HepG2 (cell line): ENCODE data around the gene GDF15. TPM values are rescaled to one million over a fixed set of nuclear protein-coding genes. Genes with fewer than 3 reads are reported as not detected.

Source experiments
- AGO2 ChIP-seq: fragments of 200-400 bp; formaldehyde crosslinking; optimal IDR thresholded peaks from 2 replicates; pipeline ENCODE3; 2017; ENCODE audit warnings: mild to moderate bottlenecking, low read depth, low read length, moderate library complexity
- CENPT ChIP-seq: sonication (generic); formaldehyde crosslinking; IDR thresholded peaks from 2 replicates; pipeline ENCODE4 v1.8.0; 2022; ENCODE audit warnings: low read depth, mild to moderate bottlenecking, moderate library complexity, missing genetic modification reagents
- DNMT3B ChIP-seq: conservative IDR thresholded peaks from 2 replicates; pipeline ENCODE4 v1.6.1; 2016; ENCODE audit warnings: missing biosample characterization, control low read depth
- HNF1B ChIP-seq: sonication (generic); formaldehyde crosslinking; IDR thresholded peaks from 2 replicates; pipeline ENCODE4 v1.5.1; 2020; ENCODE audit warnings: mild to moderate bottlenecking, moderate library complexity, missing genetic modification reagents
- JARID2 ChIP-seq: sonication (generic); formaldehyde crosslinking; IDR thresholded peaks from 2 replicates; pipeline ENCODE4 v1.8.1; 2023; ENCODE audit warnings: missing genetic modification reagents, inconsistent platforms; ENCODE audit not compliant: insufficient replicate concordance
- MIER3 ChIP-seq: IDR thresholded peaks from 2 replicates; pipeline ENCODE4 v1.6.1; 2016; ENCODE audit warnings: missing compliant biosample characterization, borderline replicate concordance
- MXD4 ChIP-seq: IDR thresholded peaks from 2 replicates; pipeline ENCODE4 v1.6.1; 2016; ENCODE audit warnings: mild to moderate bottlenecking, missing biosample characterization, missing genetic modification reagents
- NBN ChIP-seq: fragments of 450-650 bp; conservative IDR thresholded peaks from 2 replicates; pipeline ENCODE4 v1.6.1; 2017
- NR0B2 ChIP-seq: sonication (generic); formaldehyde crosslinking; IDR thresholded peaks from 2 replicates; pipeline ENCODE4 v1.4.0; 2020; ENCODE audit warnings: mild to moderate bottlenecking, missing genetic modification reagents
- RARA ChIP-seq: IDR thresholded peaks from 2 replicates; pipeline ENCODE4 v1.6.1; 2016; ENCODE audit warnings: missing genetic modification reagents, missing compliant biosample characterization
- RXRB ChIP-seq: IDR thresholded peaks from 2 replicates; pipeline ENCODE4 v1.6.1; 2016; ENCODE audit warnings: borderline replicate concordance, missing genetic modification reagents, missing compliant biosample characterization
- SRF ChIP-seq: IDR thresholded peaks from 2 replicates; pipeline ENCODE4 v1.6.1; 2011; ENCODE audit warnings: mild to moderate bottlenecking, low read depth, low read length, moderate library complexity
- TCF7L2 ChIP-seq: IDR thresholded peaks from 2 replicates; pipeline ENCODE4 v1.6.1; 2011; ENCODE audit warnings: mild to moderate bottlenecking, low read depth, low read length, moderate library complexity
- XRCC5 ChIP-seq: fragments of 200-400 bp; formaldehyde crosslinking; optimal IDR thresholded peaks from 2 replicates; pipeline ENCODE3; 2017; ENCODE audit warnings: mild to moderate bottlenecking, low read length
- ZC3H13 ChIP-seq: sonication (generic); formaldehyde crosslinking; IDR thresholded peaks from 2 replicates; pipeline ENCODE4 v1.8.1; 2023; ENCODE audit warnings: mild to moderate bottlenecking, missing genetic modification reagents, moderate library complexity
- ZNF263 ChIP-seq: sonication (generic); formaldehyde crosslinking; IDR thresholded peaks from 2 replicates; pipeline ENCODE4 v1.4.0; 2020; ENCODE audit warnings: missing genetic modification reagents
- ZNF264 ChIP-seq: sonication (generic); formaldehyde crosslinking; IDR thresholded peaks from 2 replicates; pipeline ENCODE4 v1.4.0; 2020; ENCODE audit warnings: missing genetic modification reagents
- ZNF282 ChIP-seq: fragments of 450-650 bp; IDR thresholded peaks from 2 replicates; pipeline ENCODE4 v1.6.1; 2018; ENCODE audit not compliant: partially characterized antibody
- ZNF296 ChIP-seq: sonication (generic); formaldehyde crosslinking; conservative IDR thresholded peaks from 2 replicates; pipeline ENCODE4 v1.5.0; 2020; ENCODE audit warnings: mild to moderate bottlenecking, missing genetic modification reagents
- ZNF451 ChIP-seq: sonication (generic); formaldehyde crosslinking; IDR thresholded peaks from 2 replicates; pipeline ENCODE4 v1.5.0; 2020; ENCODE audit warnings: mild to moderate bottlenecking, missing genetic modification reagents
- ZNF496 ChIP-seq: sonication (generic); formaldehyde crosslinking; IDR thresholded peaks from 2 replicates; pipeline ENCODE4 v1.8.1; 2023; ENCODE audit warnings: mild to moderate bottlenecking, moderate library complexity, missing genetic modification reagents; ENCODE audit not compliant: insufficient replicate concordance
- ZNF564 ChIP-seq: sonication (generic); formaldehyde crosslinking; IDR thresholded peaks from 2 replicates; pipeline ENCODE4 v1.8.1; 2023; ENCODE audit warnings: mild to moderate bottlenecking, missing genetic modification reagents
- ZNF749 ChIP-seq: sonication (generic); formaldehyde crosslinking; IDR thresholded peaks from 2 replicates; pipeline ENCODE4 v1.8.0; 2022; ENCODE audit warnings: mild to moderate bottlenecking, missing genetic modification reagents, moderate library complexity, borderline replicate concordance
- ZNF788 ChIP-seq: sonication (generic); formaldehyde crosslinking; IDR thresholded peaks from 2 replicates; pipeline ENCODE4 v1.5.0; 2020; ENCODE audit warnings: mild to moderate bottlenecking, missing genetic modification reagents, borderline replicate concordance
- polyA plus RNA-seq, 8 experiments: library from polyadenylated mRNA; depleted of rRNA in 3 of 8; stranded (reverse) in 7 of 8; unstranded in 1 of 8; fragments of >200 nt; fragmentation: Illumina TruSeq in 4 of 8; extraction: Trizol in 4 of 8; gene quantifications; 2 replicates each; pipeline versions ENCODE4 v1.2.1 to v1.2.3, GENCODE V29; 2011 to 2016; ENCODE audit warnings: low read depth in 4 of 8, missing spikeins in 1 of 8, mixed read lengths in 1 of 8; ENCODE audit not compliant: insufficient read depth in 1 of 8
- total RNA-seq, 5 experiments: library from RNA; depleted of rRNA; stranded (reverse); fragments of >200 nt; fragmentation: Illumina TruSeq; extraction: Trizol; gene quantifications; 2 replicates each; pipeline ENCODE4 v1.2.3, GENCODE V29; 2016; ENCODE audit warnings: low read depth in 1 of 5
- TF ChIP-seq, protein P1 (sequence below): sonication (generic); formaldehyde crosslinking; IDR thresholded peaks from 2 replicates; pipeline ENCODE4 v1.8.0; 2022; ENCODE audit warnings: low read depth, missing genetic modification reagents
- TF ChIP-seq, protein P2 (sequence below): sonication (generic); formaldehyde crosslinking; IDR thresholded peaks from 2 replicates; pipeline ENCODE4 v1.4.0; 2020; ENCODE audit warnings: missing genetic modification reagents; ENCODE audit errors: not compliant biosample characterization

The GDF15 gene
- total and polyA plus RNA-seq, 2 of the 13 experiments (the other 11 are each of a cell fraction or from before 2014, with no cell fraction given), result 146 to 422 TPM

GRCh38 chr19:18390065-18390907 lies 4.3 kb downstream of the GDF15 start (continued):
- TF ChIP-seq, protein P1, sequence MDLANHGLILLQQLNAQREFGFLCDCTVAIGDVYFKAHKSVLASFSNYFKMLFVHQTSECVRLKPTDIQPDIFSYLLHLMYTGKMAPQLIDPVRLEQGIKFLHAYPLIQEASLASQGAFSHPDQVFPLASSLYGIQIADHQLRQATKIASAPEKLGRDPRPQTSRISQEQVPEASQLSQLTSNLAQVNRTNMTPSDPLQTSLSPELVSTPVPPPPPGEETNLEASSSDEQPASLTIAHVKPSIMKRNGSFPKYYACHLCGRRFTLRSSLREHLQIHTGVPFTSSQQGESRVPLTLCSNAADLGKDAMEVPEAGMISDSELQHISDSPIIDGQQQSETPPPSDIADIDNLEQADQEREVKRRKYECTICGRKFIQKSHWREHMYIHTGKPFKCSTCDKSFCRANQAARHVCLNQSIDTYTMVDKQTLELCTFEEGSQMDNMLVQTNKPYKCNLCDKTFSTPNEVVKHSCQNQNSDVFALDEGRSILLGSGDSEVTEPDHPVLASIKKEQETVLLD (CRISPR knock-in tag), result peak; percentile 28; the same call in 1 of the 2 replicates
- TF ChIP-seq MXD4 (CRISPR knock-in tag) (no peak), JARID2 (CRISPR knock-in tag) (no peak), ZNF263 (CRISPR knock-in tag) (no peak; the same call in 1 of the 2 replicates), ZNF264 (CRISPR knock-in tag) (no peak), RARA (CRISPR knock-in tag) (no peak; the same call in 1 of the 2 replicates), ZNF451 (CRISPR knock-in tag) (0 out of 2 replicates have a peak, but pooled peaks have one; percentile 21), NBN (no peak), CENPT (CRISPR knock-in tag) (no peak), ZNF296 (CRISPR knock-in tag) (no peak), SRF (no peak), ZC3H13 (CRISPR knock-in tag) (peak; percentile 100), ZNF282 (no peak), ZNF564 (no peak), RXRB (CRISPR knock-in tag) (peak; percentile 10; the same call in 1 of the 2 replicates), ZNF496 (CRISPR knock-in tag) (no peak), MIER3 (no peak), XRCC5 (no peak), ZNF749 (CRISPR knock-in tag) (no peak), HNF1B (CRISPR knock-in tag) (peak; percentile 58; the same call in 1 of the 2 replicates), ZNF788 (CRISPR knock-in tag) (no peak), NR0B2 (no peak), TCF7L2 (no peak), AGO2 (no peak), DNMT3B (CRISPR knock-in tag) (no peak)
- TF ChIP-seq, protein P2, sequence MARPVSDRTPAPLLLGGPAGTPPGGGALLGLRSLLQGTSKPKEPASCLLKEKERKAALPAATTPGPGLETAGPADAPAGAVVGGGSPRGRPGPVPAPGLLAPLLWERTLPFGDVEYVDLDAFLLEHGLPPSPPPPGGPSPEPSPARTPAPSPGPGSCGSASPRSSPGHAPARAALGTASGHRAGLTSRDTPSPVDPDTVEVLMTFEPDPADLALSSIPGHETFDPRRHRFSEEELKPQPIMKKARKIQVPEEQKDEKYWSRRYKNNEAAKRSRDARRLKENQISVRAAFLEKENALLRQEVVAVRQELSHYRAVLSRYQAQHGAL (CRISPR knock-in tag), result no peak
